ENCODE results near the gene CNTNAP1. TPM values are rescaled to one million over a fixed set of nuclear protein-coding genes. Genes with fewer than 3 reads are reported as not detected.

CNTNAP1 gene
- total RNA-seq, 1 donor from 2014 or later, result 44.8 TPM

DNA sequence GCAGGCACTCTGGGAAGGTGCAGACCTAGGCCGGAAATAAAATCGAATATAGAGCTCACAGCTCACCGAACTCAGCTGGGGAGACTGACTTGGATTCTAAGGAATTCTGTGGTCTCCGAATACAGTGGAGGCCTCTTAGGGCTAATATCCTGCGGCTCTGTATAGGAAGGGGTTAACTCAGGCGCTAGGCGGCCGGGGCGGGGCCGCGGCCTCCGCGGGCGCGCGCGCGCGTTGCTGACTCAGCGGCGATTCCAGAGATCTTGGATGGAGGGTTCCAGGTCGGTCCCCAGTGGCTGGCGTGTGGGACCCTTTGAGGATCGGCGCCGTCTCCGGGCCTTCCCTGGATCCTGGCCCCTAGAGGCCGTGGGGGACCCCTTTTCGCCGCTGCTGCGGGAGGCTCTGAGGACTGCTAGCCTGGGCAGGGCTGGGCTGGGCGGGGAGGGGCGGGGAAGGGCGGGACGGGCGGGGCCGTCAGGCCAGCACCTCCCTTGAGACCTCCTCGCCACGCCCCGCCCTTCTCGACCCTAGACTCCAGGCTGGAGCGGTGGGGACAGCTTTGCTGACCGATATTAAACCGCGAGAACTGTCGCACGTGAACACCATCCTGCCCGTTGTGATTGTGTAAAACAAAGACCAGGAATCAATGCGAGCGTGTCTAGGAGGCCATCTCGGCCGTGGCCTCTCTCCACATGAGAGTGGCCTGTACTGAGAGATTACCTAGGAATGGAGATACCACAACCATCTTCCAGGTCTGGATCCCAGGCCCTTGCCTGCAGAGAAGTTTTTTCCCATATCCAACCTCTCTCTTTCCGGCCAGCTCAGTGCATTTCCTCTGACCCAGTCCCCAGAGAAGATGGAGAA is 4.2 kb upstream of the CNTNAP1 start:
- Mint-ChIP-seq H3K9me3 (ENCODE audit: unreplicated experiment) (peaks cover 16% of the 10 kb centered on the region), H3K36me3 (ENCODE audit: unreplicated experiment) (no peaks in the 10 kb centered on the region), H3K27ac (ENCODE audit: unreplicated experiment) (peak overlapping the region; percentile 100), H3K4me1 (ENCODE audit: low read depth, unreplicated experiment) (peaks cover 14% of the 10 kb centered on the region), H3K27me3 (ENCODE audit: unreplicated experiment) (peaks cover 23% of the 10 kb centered on the region), H3K4me3 (ENCODE audit: unreplicated experiment) (peak overlapping the region; percentile 89)
- DNase-seq, result peak; percentile 96
- no peak for TF ChIP-seq CTCF (IDR thresholded peaks at IDR 0.05; ENCODE audit: partially characterized antibody, unreplicated experiment)

DNA sequence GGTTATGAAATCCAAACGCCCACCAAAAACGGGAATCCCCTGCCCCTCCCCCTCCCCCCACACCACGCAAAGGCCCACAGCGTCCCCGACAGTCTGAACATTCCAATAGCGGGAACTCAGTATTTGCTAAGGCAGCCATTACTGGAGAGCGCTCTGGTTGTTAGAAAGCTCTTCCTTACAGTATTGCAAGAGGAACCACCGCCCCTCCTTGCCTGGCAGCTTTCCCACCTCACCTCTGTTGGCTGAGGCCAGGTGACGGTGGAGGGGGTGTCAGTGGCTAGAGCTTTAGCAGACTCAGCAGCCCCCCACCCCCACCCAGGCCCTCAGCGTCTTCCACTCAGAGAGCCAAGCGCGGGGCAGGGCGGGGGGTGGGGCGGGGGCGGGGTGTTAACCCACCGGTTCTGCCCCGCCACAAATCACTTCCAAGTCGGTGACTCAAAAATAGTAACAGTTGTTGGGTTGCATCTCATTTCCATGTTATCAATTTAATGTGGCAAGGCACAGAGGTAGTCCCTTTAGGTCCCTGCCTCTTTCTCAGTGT is 3.3 kb upstream of the CNTNAP1 start:
- Mint-ChIP-seq H3K9me3 (ENCODE audit: unreplicated experiment) (peaks cover 16% of the 10 kb centered on the region), H3K27me3 (ENCODE audit: unreplicated experiment) (peaks cover 26% of the 10 kb centered on the region), H3K4me3 (ENCODE audit: unreplicated experiment) (peak overlapping the region; percentile 89), H3K36me3 (ENCODE audit: unreplicated experiment) (no peaks in the 10 kb centered on the region), H3K27ac (ENCODE audit: unreplicated experiment) (peak overlapping the region; percentile 100), H3K4me1 (ENCODE audit: low read depth, unreplicated experiment) (peaks cover 15% of the 10 kb centered on the region)
- DNase-seq, result no peak
- TF ChIP-seq CTCF (IDR thresholded peaks at IDR 0.05; ENCODE audit: partially characterized antibody, unreplicated experiment), result no peak

GRCh38 chr17:42679492-42680330 is 2.6 kb upstream of the CNTNAP1 start:
- peak; percentile 95 for TF ChIP-seq CTCF (IDR thresholded peaks at IDR 0.05; ENCODE audit: partially characterized antibody, unreplicated experiment)
- Mint-ChIP-seq H3K27ac (ENCODE audit: unreplicated experiment) (peak overlapping the region; percentile 100), H3K4me3 (ENCODE audit: unreplicated experiment) (peak overlapping the region; percentile 80), H3K4me1 (ENCODE audit: low read depth, unreplicated experiment) (peaks cover 16% of the 10 kb centered on the region), H3K9me3 (ENCODE audit: unreplicated experiment) (peaks cover 16% of the 10 kb centered on the region), H3K27me3 (ENCODE audit: unreplicated experiment) (peaks cover 23% of the 10 kb centered on the region), H3K36me3 (ENCODE audit: unreplicated experiment) (no peaks in the 10 kb centered on the region)
- peak; percentile 90 for DNase-seq

DNA sequence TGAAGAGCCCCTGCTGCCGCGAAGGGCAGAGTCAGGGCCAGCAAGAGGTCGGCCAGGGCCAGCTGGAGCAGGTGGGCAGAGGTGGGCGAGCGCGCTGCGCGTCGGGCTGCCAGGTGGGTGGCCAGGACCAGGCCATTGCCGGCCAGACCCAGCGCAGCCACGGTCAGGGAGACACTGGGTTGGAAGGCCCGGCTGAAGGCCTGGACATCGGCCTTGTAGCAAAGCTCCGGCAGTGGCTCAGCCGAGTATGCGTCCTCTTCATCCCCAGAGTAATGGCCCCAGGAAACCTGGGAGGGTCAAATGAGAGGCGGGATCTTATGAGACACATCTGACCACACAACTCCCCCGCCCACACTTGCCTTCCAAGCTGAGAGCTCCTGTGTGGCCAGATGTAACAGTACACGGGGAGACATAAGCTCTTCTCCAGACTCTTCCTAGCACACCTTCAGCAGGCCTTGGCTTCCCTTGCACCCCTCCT is 2.0 kb upstream of the CNTNAP1 start:
- Mint-ChIP-seq H3K27ac (ENCODE audit: unreplicated experiment) (peak overlapping the region; percentile 87), H3K36me3 (ENCODE audit: unreplicated experiment) (peaks cover 1% of the 10 kb centered on the region), H3K27me3 (ENCODE audit: unreplicated experiment) (peaks cover 22% of the 10 kb centered on the region), H3K4me3 (ENCODE audit: unreplicated experiment) (peak overlapping the region; percentile 74), H3K9me3 (ENCODE audit: unreplicated experiment) (peaks cover 15% of the 10 kb centered on the region), H3K4me1 (ENCODE audit: low read depth, unreplicated experiment) (peaks cover 16% of the 10 kb centered on the region)
- no peak for DNase-seq
- no peak for TF ChIP-seq CTCF (IDR thresholded peaks at IDR 0.05; ENCODE audit: partially characterized antibody, unreplicated experiment)
